GM12801 (cell line): Measurements from ENCODE around the gene GPR25.

Experiments used
- TF ChIP-seq, protein P1 (sequence below): IDR thresholded peaks from one replicate; pipeline ENCODE4 v1.5.1; 2011; ENCODE audit warnings: control low read depth; ENCODE audit not compliant: insufficient read length; ENCODE audit errors: extremely low read depth

The GPR25 gene

DNA sequence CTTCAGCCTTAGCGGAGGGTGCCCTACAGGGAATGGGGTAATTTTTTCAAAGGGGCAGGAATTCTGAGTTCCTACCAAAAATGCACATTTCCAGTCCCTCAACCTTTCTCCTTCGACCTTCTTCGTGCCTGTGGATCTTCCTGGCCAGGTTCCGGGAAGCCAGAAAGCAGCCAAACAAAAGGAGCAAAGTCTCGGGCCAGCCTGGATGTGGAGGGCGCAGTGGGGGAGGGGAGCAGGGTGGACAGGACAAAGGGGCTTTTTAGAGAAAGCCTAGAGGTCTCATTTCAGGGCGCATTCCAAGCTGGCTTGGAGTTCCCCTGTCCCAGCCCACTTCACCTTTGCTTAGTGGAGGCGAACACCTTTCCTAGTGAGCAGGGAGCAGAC lies 19.0 kb downstream of the GPR25 start:
- TF ChIP-seq, protein P1, sequence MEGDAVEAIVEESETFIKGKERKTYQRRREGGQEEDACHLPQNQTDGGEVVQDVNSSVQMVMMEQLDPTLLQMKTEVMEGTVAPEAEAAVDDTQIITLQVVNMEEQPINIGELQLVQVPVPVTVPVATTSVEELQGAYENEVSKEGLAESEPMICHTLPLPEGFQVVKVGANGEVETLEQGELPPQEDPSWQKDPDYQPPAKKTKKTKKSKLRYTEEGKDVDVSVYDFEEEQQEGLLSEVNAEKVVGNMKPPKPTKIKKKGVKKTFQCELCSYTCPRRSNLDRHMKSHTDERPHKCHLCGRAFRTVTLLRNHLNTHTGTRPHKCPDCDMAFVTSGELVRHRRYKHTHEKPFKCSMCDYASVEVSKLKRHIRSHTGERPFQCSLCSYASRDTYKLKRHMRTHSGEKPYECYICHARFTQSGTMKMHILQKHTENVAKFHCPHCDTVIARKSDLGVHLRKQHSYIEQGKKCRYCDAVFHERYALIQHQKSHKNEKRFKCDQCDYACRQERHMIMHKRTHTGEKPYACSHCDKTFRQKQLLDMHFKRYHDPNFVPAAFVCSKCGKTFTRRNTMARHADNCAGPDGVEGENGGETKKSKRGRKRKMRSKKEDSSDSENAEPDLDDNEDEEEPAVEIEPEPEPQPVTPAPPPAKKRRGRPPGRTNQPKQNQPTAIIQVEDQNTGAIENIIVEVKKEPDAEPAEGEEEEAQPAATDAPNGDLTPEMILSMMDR = no peak

DNA sequence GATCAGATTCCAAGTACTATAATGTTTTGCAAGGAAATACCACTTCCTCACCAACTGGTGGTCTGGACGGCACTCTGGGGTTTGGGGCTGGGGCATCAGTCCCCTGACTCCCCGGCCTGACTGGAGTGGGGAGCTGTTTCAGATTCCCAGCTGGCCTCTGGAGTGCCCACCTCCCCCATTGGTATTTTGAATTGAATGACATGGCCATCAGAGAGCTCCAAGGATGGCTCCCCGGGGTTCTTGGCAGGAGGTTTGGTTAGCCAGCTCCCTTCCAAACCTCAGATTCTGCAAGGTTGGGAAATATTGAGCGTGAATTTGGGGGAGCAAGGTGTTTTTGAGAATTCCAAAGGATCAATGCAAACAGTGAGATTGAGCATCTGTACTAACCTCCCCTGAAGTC lies 19.8 kb downstream of the GPR25 start:
- TF ChIP-seq, protein P1 = no peak

DNA sequence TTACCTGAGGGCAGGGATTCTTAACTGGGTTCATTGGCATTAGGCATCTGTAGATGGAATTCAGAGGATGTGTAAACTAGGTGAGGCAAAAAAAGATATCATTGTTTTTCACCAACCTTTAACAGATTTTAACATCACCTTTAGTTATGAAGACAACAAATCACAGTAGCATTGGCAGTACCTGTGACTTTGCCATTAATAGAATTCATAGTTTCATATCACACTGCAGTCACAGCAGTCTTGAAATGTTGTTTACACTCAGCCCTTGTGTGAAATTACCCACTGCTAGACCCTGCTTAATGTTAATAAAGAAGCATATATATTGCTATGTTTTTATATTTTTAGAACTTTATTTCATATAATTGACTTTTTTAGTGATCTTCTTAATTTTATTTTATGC lies 20.2 kb downstream of the GPR25 start:
- TF ChIP-seq, protein P1 = no peak

DNA sequence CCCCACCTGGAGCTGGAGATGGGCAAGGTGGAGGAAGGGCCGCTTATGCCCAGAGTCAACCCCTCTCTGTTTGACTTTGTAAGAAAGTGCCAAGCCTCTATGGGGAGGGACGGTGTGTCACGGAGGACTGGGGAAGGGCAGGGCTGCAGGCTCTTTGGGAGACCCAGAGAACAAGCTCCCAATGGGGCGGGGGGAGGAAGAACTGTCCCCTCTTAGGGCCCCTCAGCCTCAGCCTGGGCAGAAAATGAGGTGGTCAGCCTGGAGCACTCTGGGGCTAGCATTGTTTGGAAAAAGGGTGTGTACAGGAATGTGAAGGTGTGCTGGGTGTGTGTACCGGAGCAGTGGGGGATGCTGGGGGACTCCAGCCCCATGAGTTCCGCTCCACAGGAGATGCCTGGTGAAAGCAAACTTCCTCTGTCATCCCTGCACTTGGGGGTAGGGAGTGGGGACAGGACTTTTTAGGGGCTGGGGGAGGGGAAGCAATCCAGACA lies 20.7 kb downstream of the GPR25 start:
- TF ChIP-seq, protein P1 = no peak

DNA sequence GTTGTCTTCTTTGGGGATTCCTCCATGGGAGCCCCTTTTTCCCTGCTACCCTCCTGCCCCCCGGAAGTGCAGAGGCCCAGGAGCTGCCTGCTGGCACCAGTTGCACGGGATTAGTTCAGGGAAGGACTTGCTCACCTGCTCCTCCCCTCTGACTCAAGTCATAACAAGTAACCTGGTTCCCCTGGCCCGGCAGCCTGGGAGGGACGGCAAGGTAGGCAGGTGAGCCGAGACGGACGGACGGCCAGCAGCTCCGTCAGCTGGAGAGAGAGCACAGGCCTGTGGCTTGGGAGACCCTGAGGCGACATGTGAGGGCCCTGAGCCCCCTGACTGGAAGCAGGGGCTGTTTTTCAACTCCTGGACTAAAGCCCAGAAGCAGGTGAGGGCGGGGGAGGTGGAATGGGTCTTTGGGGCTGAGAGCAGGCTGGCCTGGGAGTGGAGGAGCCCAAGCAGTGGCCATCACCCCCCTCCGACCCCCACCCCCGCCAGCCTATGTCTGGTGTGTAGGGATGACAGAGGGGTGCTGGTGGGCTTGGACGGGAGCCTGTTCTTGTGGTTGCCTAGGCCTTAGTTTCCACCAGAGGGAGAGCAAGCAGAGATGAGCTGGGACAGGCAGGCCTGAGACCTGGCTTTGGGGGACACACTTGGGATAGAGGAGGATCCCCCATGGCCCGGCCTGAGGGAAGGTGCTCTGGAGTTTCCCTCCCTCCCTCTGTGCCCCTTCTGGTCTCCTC lies 22.1 kb downstream of the GPR25 start, which contains the start of gene INAVA:
INAVA (plus strand) TSS at position 189 of the 731 bp plus-strand sequence. CDS start 3,501 bp downstream, outside the sequence.
- TF ChIP-seq, protein P1 = no peak

DNA sequence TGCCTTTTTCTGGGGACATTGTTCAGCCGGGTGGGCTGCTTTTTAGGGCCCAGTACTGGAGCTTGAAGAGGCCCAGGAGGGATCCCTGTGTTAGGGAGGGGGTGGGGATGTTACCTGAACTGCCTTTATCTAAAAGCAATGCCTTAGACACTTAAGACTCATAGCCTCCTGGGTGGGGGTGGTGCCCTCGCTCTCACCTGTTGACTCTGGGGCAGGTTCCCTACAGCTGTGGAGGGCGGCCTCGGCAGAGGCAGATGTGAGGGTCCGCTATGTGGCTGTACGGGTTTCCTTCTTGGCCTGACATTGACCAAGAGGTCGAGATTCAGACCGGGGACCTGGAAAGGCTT lies 22.6 kb downstream of the GPR25 start:
- TF ChIP-seq, protein P1 = no peak

DNA sequence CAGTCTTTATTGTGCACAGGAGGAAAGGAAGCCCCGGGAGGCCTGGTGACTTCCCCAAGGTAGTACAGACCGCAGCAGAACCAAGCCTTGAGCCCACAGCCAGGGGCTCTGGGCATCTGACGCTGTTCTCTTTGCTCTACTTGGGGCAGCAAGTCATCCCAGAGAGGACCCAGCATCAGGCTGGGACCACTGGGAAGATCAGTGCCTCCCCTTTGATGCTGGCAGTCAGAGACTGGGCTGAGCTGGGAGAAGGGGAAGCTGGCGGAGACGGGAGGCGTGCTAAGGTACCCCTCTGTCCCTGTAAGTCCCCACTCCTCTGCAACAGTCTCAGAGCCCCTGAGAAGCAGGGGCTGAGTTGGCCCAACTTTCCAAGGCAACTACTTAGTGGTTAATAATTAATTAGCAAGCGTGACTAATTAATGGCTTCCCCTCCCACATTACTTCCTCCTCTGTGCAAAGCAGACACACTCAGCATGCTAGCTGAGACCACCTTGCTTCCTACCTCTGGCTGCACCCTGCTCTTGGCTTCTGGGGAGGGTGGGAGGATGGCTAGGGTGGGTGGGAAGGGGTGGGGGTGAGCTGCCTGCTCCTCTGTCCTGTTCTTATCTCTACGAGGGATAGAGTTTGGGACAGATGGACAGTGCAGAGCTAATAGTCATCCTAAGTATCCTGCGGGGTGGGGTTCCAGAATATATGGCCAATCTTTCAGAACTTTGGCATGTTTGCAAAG lies 23.2 kb downstream of the GPR25 start:
- TF ChIP-seq, protein P1 = no peak
